Lower leg skin (tissue), 4 donors: ENCODE measurements around the gene RELT. TPM values are rescaled to one million over a fixed set of nuclear protein-coding genes. Genes with fewer than 3 reads are reported as not detected.

Source experiments
- DNase-seq, 2 donors: peaks; one replicate each; pipeline ENCODE4 v3.0.0-alpha.2; 2019; ENCODE audit warnings: low spot score in 2 of 2
- H3K4me3 ChIP-seq: fragments of 200-600 bp; sonication (generic); 2 replicates; pipeline ENCODE4 v1.5.1; 2017; ENCODE audit warnings: mild to moderate bottlenecking, low read depth; ENCODE audit not compliant: poor library complexity, severe bottlenecking
- POLR2A ChIP-seq, 2 donors: fragments of 450-650 bp; IDR thresholded peaks; one replicate each; pipeline ENCODE4 v1.6.1; 2016 to 2017; ENCODE audit warnings: antibody characterized with exemption in 2 of 2, mild to moderate bottlenecking in 1 of 2, moderate library complexity in 1 of 2
- WGBS, 2 donors: methylation state at CpG; one replicate each; pipeline ENCODE4 v1.1.5; 2018; 5-methylcytosine and 5-hydroxymethylcytosine counted together
- intact Hi-C: fragments of 100-400 bp; cut with DNase I; formaldehyde crosslinking; loops from one replicate; pipeline ENCODE4 v1.15.0; 2023; ENCODE audit warnings: low total_unique reads
- total RNA-seq, 4 donors: library from RNA; depleted of rRNA; stranded (reverse); fragments of >200 nt; gene quantifications; one replicate each; pipeline ENCODE4 v1.1.0, GENCODE V29; 2016
- TF ChIP-seq, protein P1 (sequence below), 3 donors: fragments of 450-650 bp; IDR thresholded peaks; one replicate each; pipeline ENCODE4 v1.5.1; 2016; ENCODE audit warnings: antibody characterized with exemption in 3 of 3, mild to moderate bottlenecking in 3 of 3, moderate library complexity in 2 of 3

RELT gene
- total RNA-seq, 4 donors from 2014 or later = 2.1 to 4.8 (median 4.4) TPM

DNA sequence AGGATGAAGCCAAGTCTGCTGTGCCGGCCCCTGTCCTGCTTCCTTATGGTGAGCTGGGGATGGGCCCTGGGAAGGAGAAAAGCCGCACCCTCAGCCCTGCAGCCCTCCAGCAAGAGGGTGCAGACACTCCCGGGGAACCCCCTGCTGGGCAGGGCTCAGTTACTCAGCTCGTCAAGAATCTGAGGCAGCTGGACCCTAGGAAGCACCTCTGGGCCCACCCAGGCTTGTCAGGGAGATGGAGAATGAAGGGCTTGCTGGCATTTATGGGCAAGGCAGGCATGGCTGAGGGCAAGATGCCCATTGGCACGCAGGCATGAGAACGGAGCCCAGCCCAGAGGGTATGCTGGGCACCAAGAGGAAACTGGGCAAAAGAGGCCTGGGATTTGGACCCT, 12.9 kb downstream of the RELT start:
- TF ChIP-seq, protein P1, sequence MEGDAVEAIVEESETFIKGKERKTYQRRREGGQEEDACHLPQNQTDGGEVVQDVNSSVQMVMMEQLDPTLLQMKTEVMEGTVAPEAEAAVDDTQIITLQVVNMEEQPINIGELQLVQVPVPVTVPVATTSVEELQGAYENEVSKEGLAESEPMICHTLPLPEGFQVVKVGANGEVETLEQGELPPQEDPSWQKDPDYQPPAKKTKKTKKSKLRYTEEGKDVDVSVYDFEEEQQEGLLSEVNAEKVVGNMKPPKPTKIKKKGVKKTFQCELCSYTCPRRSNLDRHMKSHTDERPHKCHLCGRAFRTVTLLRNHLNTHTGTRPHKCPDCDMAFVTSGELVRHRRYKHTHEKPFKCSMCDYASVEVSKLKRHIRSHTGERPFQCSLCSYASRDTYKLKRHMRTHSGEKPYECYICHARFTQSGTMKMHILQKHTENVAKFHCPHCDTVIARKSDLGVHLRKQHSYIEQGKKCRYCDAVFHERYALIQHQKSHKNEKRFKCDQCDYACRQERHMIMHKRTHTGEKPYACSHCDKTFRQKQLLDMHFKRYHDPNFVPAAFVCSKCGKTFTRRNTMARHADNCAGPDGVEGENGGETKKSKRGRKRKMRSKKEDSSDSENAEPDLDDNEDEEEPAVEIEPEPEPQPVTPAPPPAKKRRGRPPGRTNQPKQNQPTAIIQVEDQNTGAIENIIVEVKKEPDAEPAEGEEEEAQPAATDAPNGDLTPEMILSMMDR (IDR thresholded peaks at IDR 0.05) = no peak
- no peak for TF ChIP-seq POLR2A (IDR thresholded peaks at IDR 0.05)
- WGBS, 2 donors = 51 to 58% methylated on average over 5 to 6 of the region's 6 CpGs
- intact Hi-C loops = loop anchor here (10.0 kb wide), 1 partner anchor 84 kb away; the partner anchor contains the start of gene ARHGEF17
- H3K4me3 ChIP-seq = no peak overlapping the region
- DNase-seq = no peak

DNA sequence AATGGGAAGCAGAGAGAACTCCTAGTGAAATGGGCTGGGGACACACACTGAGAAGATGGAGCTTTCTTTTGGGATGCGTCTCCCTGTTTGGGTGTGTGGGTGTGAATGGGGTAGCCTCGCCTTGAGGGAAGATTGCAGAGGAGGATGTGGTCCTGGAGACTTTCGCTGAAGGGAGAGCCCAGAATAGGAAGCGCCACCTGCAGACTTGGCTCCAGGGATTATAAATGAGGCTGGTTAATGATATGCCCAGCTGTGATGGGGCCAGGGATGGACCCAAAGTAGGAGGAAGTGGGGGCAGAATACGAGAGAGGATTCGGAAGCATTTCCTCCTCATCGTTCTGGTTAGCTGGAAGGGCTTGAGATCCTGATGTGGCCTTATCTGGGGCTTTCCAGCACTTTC, 13.7 kb downstream of the RELT start:
- whole genome bisulfite sequencing, 2 donors = 72 to 75% methylated on average over 7 of the region's 7 CpGs
- H3K4me3 ChIP-seq = no peak overlapping the region
- no peak for DNase-seq
- intact Hi-C loops = loop anchor here (5.0 to 10.0 kb wide), 2 partner anchors 38 to 85 kb away; partner anchors contain the start of gene ARHGEF17
- TF ChIP-seq POLR2A (IDR thresholded peaks at IDR 0.05) = no peak
- TF ChIP-seq, protein P1 (IDR thresholded peaks at IDR 0.05) = no peak

GRCh38 chr11:73390601-73391565, 14.7 kb downstream of the RELT start:
- intact Hi-C loops = loop anchor here (5.0 kb wide), 1 partner anchor 39 kb away; no protein-coding TSS in a partner anchor
- 94 to 95% methylated on average over 11 to 12 of the region's 12 CpGs for WGBS, 2 donors
- DNase-seq = no peak
- H3K4me3 ChIP-seq = no peak overlapping the region
- TF ChIP-seq, protein P1 (IDR thresholded peaks at IDR 0.05) = no peak
- TF ChIP-seq POLR2A (IDR thresholded peaks at IDR 0.05) = no peak

- intact Hi-C loops = loop anchor here (5.0 kb wide), 1 partner anchor 39 kb away; no protein-coding TSS in a partner anchor
- TF ChIP-seq, protein P1 (IDR thresholded peaks at IDR 0.05) = no peak
- TF ChIP-seq POLR2A (IDR thresholded peaks at IDR 0.05) = no peak
- DNase-seq = no peak
- 78 to 84% methylated on average over 10 of the region's 10 CpGs for WGBS, 2 donors
- no peak overlapping the region for H3K4me3 ChIP-seq
Measured at GRCh38 chr11:73391665-73392064, 15.5 kb downstream of the RELT start.

DNA sequence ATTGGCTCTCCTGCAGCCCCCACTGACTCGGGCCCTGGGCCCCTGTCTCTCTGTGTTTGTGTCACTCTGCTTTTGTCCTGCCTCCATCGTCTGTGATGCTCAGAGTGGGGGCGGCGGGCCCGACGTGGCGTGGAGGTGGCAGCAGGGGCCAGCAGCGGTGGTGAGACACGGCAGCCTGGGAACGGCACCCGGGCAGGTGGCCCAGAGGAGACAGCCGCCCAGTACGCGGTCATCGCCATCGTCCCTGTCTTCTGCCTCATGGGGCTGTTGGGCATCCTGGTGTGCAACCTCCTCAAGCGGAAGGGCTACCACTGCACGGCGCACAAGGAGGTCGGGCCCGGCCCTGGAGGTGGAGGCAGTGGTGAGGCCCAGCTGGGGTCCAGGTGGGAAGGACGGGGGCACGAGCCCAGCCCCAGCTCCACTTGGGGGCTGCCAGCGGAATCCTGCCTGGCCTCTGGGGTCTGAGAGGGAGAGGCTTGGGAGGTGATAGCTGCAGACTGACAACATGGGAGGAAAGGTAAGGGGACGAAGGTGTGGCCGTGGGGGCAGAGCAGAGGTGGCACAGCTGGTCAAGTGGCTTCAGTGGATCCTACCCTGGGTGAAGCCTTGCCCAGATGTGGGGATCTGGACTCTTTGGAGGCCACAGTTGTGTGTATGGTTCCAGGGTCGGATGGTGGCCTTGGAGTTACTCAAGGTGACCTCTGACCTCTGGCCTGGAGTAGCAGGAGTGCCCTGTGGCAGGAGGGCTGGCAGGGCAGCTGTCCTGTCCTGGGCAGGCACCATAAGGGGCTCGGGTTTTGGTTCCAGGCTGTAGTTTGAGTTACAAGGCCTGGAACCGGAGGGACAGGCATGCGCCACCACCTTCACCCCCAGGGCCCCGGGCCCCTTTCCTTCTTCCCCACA, 16.2 kb downstream of the RELT start:
- TF ChIP-seq, protein P1 (IDR thresholded peaks at IDR 0.05) = no peak
- TF ChIP-seq POLR2A (IDR thresholded peaks at IDR 0.05) = no peak
- 92 to 96% methylated on average over 27 to 30 of the region's 31 CpGs for WGBS, 2 donors
- H3K4me3 ChIP-seq = no peak overlapping the region
- DNase-seq = no peak
- intact Hi-C loops = loop anchor here (5.0 kb wide), 1 partner anchor 40 kb away; no protein-coding TSS in a partner anchor
